ENCODE results near the gene ZDHHC8.

ZDHHC8 gene

GRCh38 chr22:20140521-20140964 lies 8.9 kb downstream of the ZDHHC8 start:
- Histone ChIP-seq H3K4me3 (replicated peaks; ENCODE audit: insufficient read depth, low read length) (no peak overlapping the region), H3K27me3 (ENCODE audit: insufficient read depth, poor library complexity, severe bottlenecking) (no peaks in the 10 kb centered on the region), H3K27ac (replicated peaks) (no peak overlapping the region)
- DNase-seq (ENCODE audit: low read depth in 1 of 2, low spot score in 1 of 2), result no peak
- TF ChIP-seq SPI1 (IDR thresholded peaks at IDR 0.05; ENCODE audit: borderline replicate concordance, low read depth), result no peak
- no peak for TF ChIP-seq CTCF (IDR thresholded peaks at IDR 0.05; ENCODE audit: insufficient read depth, low read length)
- TF ChIP-seq POLR2AphosphoS5 (IDR thresholded peaks at IDR 0.05; ENCODE audit: low read depth), result no peak
- no peak for TF ChIP-seq GABPA (IDR thresholded peaks at IDR 0.05; ENCODE audit: low read depth)
- TF ChIP-seq, protein P1, sequence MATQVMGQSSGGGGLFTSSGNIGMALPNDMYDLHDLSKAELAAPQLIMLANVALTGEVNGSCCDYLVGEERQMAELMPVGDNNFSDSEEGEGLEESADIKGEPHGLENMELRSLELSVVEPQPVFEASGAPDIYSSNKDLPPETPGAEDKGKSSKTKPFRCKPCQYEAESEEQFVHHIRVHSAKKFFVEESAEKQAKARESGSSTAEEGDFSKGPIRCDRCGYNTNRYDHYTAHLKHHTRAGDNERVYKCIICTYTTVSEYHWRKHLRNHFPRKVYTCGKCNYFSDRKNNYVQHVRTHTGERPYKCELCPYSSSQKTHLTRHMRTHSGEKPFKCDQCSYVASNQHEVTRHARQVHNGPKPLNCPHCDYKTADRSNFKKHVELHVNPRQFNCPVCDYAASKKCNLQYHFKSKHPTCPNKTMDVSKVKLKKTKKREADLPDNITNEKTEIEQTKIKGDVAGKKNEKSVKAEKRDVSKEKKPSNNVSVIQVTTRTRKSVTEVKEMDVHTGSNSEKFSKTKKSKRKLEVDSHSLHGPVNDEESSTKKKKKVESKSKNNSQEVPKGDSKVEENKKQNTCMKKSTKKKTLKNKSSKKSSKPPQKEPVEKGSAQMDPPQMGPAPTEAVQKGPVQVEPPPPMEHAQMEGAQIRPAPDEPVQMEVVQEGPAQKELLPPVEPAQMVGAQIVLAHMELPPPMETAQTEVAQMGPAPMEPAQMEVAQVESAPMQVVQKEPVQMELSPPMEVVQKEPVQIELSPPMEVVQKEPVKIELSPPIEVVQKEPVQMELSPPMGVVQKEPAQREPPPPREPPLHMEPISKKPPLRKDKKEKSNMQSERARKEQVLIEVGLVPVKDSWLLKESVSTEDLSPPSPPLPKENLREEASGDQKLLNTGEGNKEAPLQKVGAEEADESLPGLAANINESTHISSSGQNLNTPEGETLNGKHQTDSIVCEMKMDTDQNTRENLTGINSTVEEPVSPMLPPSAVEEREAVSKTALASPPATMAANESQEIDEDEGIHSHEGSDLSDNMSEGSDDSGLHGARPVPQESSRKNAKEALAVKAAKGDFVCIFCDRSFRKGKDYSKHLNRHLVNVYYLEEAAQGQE (IDR thresholded peaks at IDR 0.05; ENCODE audit: insufficient replicate concordance, low read depth), result no peak

- DNase-seq (ENCODE audit: low read depth in 1 of 2, low spot score in 1 of 2), result no peak
- Histone ChIP-seq H3K4me3 (replicated peaks; ENCODE audit: insufficient read depth, low read length) (no peak overlapping the region), H3K27me3 (ENCODE audit: insufficient read depth, poor library complexity, severe bottlenecking) (no peaks in the 10 kb centered on the region), H3K27ac (replicated peaks) (no peak overlapping the region)
- no peak for TF ChIP-seq GABPA (IDR thresholded peaks at IDR 0.05; ENCODE audit: low read depth)
- no peak for TF ChIP-seq POLR2AphosphoS5 (IDR thresholded peaks at IDR 0.05; ENCODE audit: low read depth)
- TF ChIP-seq CTCF (IDR thresholded peaks at IDR 0.05; ENCODE audit: insufficient read depth, low read length), result no peak
- TF ChIP-seq, protein P1 (IDR thresholded peaks at IDR 0.05; ENCODE audit: insufficient replicate concordance, low read depth), result no peak
- TF ChIP-seq SPI1 (IDR thresholded peaks at IDR 0.05; ENCODE audit: borderline replicate concordance, low read depth), result no peak
These were observed 9.8 kb downstream of the ZDHHC8 start for GRCh38 chr22:20141186-20142077.

DNA sequence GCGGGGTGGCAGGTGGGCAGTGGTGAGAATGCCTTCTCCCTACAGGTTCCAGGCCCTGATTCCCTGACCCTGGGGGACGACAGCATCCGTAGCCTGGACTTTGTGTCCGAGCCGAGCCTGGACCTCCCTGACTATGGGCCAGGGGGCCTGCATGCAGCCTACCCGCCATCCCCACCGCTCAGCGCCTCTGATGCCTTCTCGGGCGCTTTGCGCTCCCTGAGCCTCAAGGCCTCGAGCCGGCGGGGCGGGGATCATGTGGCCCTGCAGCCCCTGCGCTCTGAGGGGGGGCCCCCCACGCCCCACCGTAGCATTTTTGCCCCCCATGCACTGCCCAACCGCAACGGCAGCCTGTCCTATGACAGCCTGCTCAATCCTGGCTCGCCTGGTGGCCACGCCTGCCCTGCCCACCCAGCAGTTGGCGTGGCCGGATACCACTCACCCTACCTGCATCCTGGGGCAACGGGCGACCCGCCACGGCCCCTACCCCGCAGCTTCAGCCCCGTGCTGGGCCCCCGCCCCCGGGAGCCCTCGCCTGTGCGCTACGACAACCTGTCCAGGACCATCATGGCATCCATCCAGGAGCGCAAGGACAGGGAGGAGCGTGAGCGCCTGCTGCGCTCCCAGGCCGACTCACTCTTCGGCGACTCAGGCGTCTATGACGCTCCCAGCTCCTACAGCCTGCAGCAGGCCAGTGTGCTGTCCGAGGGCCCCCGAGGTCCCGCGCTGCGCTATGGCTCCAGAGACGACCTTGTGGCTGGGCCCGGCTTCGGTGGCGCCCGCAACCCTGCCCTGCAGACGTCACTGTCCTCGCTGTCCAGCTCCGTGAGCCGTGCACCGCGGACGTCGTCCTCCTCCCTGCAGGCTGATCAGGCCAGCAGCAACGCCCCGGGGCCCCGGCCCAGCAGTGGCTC lies 11.4 kb downstream of the ZDHHC8 start:
- Histone ChIP-seq H3K27me3 (ENCODE audit: insufficient read depth, poor library complexity, severe bottlenecking) (no peaks in the 10 kb centered on the region), H3K27ac (replicated peaks) (no peak overlapping the region), H3K4me3 (replicated peaks; ENCODE audit: insufficient read depth, low read length) (no peak overlapping the region)
- TF ChIP-seq POLR2AphosphoS5 (IDR thresholded peaks at IDR 0.05; ENCODE audit: low read depth), result no peak
- TF ChIP-seq, protein P1 (IDR thresholded peaks at IDR 0.05; ENCODE audit: insufficient replicate concordance, low read depth), result no peak
- no peak for TF ChIP-seq GABPA (IDR thresholded peaks at IDR 0.05; ENCODE audit: low read depth)
- no peak for TF ChIP-seq CTCF (IDR thresholded peaks at IDR 0.05; ENCODE audit: insufficient read depth, low read length)
- TF ChIP-seq SPI1 (IDR thresholded peaks at IDR 0.05; ENCODE audit: borderline replicate concordance, low read depth), result no peak
- DNase-seq (ENCODE audit: low read depth in 1 of 2, low spot score in 1 of 2), result no peak

Data from HL-60 (cell line).